HL-60 (cell line): ENCODE measurements around the gene ZNF507.

Experiments used
- DNase-seq, 2 experiments: peaks; one replicate each; pipeline ENCODE4 v3.0.0-alpha.2; 2010 to 2020; ENCODE audit warnings: low read depth in 1 of 2, low spot score in 1 of 2
- H3K27ac ChIP-seq: fragments of 250-450 bp; sonication (Bioruptor Pico); replicated peaks from 2 replicates; pipeline ENCODE4 v1.5.1; 2020; ENCODE audit warnings: mild to moderate bottlenecking, moderate library complexity
- H3K27me3 ChIP-seq: fragments of 250-450 bp; sonication (Bioruptor Pico); 2 replicates; pipeline ENCODE4 v1.5.1; 2021; ENCODE audit warnings: mild to moderate bottlenecking, moderate library complexity; ENCODE audit not compliant: insufficient read depth, poor library complexity, severe bottlenecking
- H3K4me3 ChIP-seq: replicated peaks from 2 replicates; pipeline ENCODE4 v1.5.1; 2011; ENCODE audit warnings: mild to moderate bottlenecking, control low read depth, low read length; ENCODE audit not compliant: insufficient read depth
- CTCF ChIP-seq: IDR thresholded peaks from one replicate; pipeline ENCODE4 v1.5.1; 2011; ENCODE audit warnings: low read length, control low read depth, inconsistent platforms; ENCODE audit not compliant: insufficient read depth
- GABPA ChIP-seq: IDR thresholded peaks from 2 replicates; pipeline ENCODE4 v1.6.1; 2012; ENCODE audit warnings: low read depth
- POLR2AphosphoS5 ChIP-seq: IDR thresholded peaks from 2 replicates; pipeline ENCODE4 v1.6.1; 2012; ENCODE audit warnings: low read depth
- REST ChIP-seq: IDR thresholded peaks from 2 replicates; pipeline ENCODE4 v1.6.1; 2012; ENCODE audit warnings: low read depth; ENCODE audit not compliant: insufficient replicate concordance
- SPI1 ChIP-seq: IDR thresholded peaks from 2 replicates; pipeline ENCODE4 v1.6.1; 2012; ENCODE audit warnings: low read depth, mild to moderate bottlenecking, borderline replicate concordance

ZNF507 gene

DNA sequence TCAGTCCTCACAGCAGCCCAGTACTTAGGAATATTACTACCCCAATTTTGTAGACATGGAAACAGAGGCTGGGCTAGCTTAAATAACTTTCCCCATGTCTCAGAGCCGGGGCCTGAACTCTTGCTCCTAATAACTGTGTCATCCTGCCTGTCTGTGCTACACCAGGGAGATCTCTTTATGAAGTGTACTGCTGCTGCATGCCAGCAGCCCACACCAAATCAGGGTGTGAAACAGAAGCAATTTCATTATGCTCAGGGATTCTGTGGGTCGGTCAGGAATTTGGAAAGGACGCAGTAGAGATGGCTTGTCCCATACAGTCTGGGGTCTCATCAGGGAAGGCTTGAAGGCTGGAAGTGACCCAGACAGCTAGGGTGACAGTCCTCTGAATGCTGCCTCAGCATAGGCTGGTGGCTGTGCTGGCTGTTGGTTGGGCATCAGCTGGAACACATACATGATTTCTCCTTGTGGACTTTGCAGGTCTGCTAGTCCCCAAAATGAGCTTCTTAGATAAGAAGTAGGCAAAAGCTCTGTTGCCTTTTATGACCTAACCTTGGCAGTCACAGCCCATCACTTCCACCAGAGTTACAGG is 22.6 kb downstream of the ZNF507 start:
- Histone ChIP-seq H3K4me3 (no peak overlapping the region), H3K27me3 (no peaks in the 10 kb centered on the region), H3K27ac (no peak overlapping the region)
- TF ChIP-seq GABPA (no peak), POLR2AphosphoS5 (no peak), REST (no peak), SPI1 (no peak), CTCF (no peak)
- DNase-seq, result no peak

GRCh38 chr19:32368787-32369186 is 23.4 kb downstream of the ZNF507 start:
- H3K27ac ChIP-seq, result no peak overlapping the region
- TF ChIP-seq REST (no peak), CTCF (no peak), GABPA (no peak), POLR2AphosphoS5 (no peak), SPI1 (no peak)
- no peak for DNase-seq
- no peak overlapping the region for H3K4me3 ChIP-seq
- no peaks in the 10 kb centered on the region for H3K27me3 ChIP-seq

DNA sequence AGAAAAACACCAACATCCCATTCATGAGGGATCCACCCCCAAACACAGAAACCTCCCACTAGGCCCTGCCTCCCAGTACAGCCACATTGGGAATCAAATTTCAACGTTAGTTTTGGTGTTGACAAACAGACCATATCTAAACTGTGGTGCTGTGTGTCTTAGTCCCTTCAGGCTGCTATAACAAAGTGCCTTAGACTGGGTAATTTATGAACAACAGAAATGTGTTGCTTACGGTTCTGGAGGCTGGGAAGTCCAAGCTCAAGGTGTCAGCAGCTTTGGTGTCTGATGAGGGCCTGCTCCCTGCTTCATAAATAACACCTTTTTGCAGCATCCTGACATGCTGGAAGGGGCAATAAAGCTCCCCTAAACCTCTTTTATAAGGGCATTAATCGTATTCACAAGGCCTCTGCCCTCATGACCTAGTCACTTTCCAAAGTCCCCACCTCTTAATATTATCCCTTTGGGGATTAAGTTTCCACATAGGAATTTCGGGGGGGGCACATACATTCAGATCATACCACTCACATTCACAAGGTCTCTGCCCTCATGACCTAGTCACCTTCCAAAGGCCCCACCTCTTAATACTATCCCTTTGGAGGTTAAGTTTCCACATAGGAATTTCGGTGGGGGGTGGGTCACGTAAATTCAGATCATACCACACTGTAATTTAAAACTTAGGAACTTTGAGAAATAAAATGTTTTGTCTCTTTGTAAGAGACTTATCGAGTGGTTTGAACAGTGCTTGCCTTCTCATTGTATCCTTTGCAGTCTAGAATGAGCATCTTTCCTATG is 27.5 kb downstream of the ZNF507 start:
- Histone ChIP-seq H3K27ac (no peak overlapping the region), H3K27me3 (no peaks in the 10 kb centered on the region), H3K4me3 (no peak overlapping the region)
- no peak for TF ChIP-seq CTCF
- no peak for TF ChIP-seq REST
- TF ChIP-seq GABPA, result no peak
- no peak for TF ChIP-seq POLR2AphosphoS5
- TF ChIP-seq SPI1, result no peak
- DNase-seq, result no peak
